ENCODE measurements around the gene RRP12. TPM values are rescaled to one million over a fixed set of nuclear protein-coding genes. Genes with fewer than 3 reads are reported as not detected.

The RRP12 gene
- total and polyA plus RNA-seq, 2 donors (not counting 3 experiments of a cell fraction or from before 2014, with no cell fraction given) = 13.6 to 35.8 TPM

- intact Hi-C loops (cut with micrococcal nuclease) = no loop called here
- no TSS peak for BruUV-seq (replicated peaks)
Observed at GRCh38 chr10:97341416-97341815, 59.7 kb downstream of the RRP12 start.

More at GRCh38 chr10:97341416-97341815, 59.7 kb downstream of the RRP12 start:
- TF ChIP-seq MAX (IDR thresholded peaks at IDR 0.05; ENCODE audit: insufficient read depth, insufficient read length) (no peak), FOS (IDR thresholded peaks at IDR 0.05; ENCODE audit: borderline replicate concordance, insufficient read depth, low read length) (no peak), CTCF (IDR thresholded peaks at IDR 0.05; ENCODE audit: extremely low read depth in 1 of 2, insufficient read depth in 1 of 2, low read depth in 1 of 2, low read length in 2 of 2) (no peak), EZH2 (IDR thresholded peaks at IDR 0.05; ENCODE audit: borderline replicate concordance, low read depth, low read length, severe bottlenecking) (no peak), GATA2 (IDR thresholded peaks at IDR 0.05; ENCODE audit: insufficient read depth, insufficient read length, low read depth, low read length) (no peak), JUN (IDR thresholded peaks at IDR 0.05; ENCODE audit: borderline replicate concordance, insufficient read depth, insufficient read length, low read depth) (no peak), POLR2A (IDR thresholded peaks at IDR 0.05; ENCODE audit: low read depth, low read length) (no peak), MYC (IDR thresholded peaks at IDR 0.05; ENCODE audit: low read depth, low read length) (no peak), POLR2AphosphoS5 (IDR thresholded peaks at IDR 0.05; ENCODE audit: insufficient read depth, low read depth, low read length) (no peak)
- no peaks in the 10 kb centered on the region for H3K9me3 ChIP-seq (replicated peaks; ENCODE audit: control insufficient read depth, insufficient read depth, low read length)
- no peak overlapping the region for H3K9ac ChIP-seq (replicated peaks; ENCODE audit: extremely low read depth, insufficient read depth, low read length)
- ChIA-PET POLR2A (no interaction called here), CTCF (interaction anchor here (1.0 to 2.0 kb wide), 4 partner anchors 8 to 269 kb away, joined by 3 to 4 read pairs (median 4); no protein-coding TSS in a partner anchor)
- no peak overlapping the region for H3K4me3 ChIP-seq (replicated peaks in 1 of 3; ENCODE audit: insufficient read depth in 1 of 3, low read depth in 1 of 3, low read length in 3 of 3)
- no peaks in the 10 kb centered on the region for H3K36me3 ChIP-seq (ENCODE audit: control insufficient read depth in 2 of 2, extremely low read depth in 1 of 2, insufficient read depth in 2 of 2, low read length in 2 of 2)
- H4K20me1 ChIP-seq (replicated peaks; ENCODE audit: control insufficient read depth, extremely low read depth, insufficient read depth, low read length) = no peaks in the 10 kb centered on the region
- no peaks in the 10 kb centered on the region for H3K4me1 ChIP-seq (ENCODE audit: control insufficient read depth, extremely low read depth, insufficient read depth, low read length)
- H3K9me1 ChIP-seq (replicated peaks; ENCODE audit: control insufficient read depth, extremely low read depth, insufficient read depth, low read length) = no peaks in the 10 kb centered on the region
- DNase-seq (ENCODE audit: low read depth, low spot score) (no peak), FAIRE-seq (no peak)
- H3K79me2 ChIP-seq (ENCODE audit: control insufficient read depth, insufficient read depth, low read length) = no peaks in the 10 kb centered on the region
- H2AFZ ChIP-seq (ENCODE audit: low read depth, low read length) = no peak overlapping the region
- dilution Hi-C loops (cut with MboI; ENCODE audit: extremely low pct_ligation_motif_present, low sequenced_read_pairs) = no loop called here
- no peak overlapping the region for H3K4me2 ChIP-seq (ENCODE audit: insufficient read depth, low read length)
- H3K27ac ChIP-seq (ENCODE audit: insufficient read depth, low read depth, low read length) = no peak overlapping the region
- peaks cover 18 to 20% of the 10 kb centered on the region in 2 experiments for H3K27me3 ChIP-seq (ENCODE audit: control insufficient read depth in 2 of 2, insufficient read depth in 2 of 2, low read length in 2 of 2)

All from endothelial cell of umbilical vein (primary cell).